Activated CD4-positive, alpha-beta memory T cell treated with anti-CD3 and anti-CD28 coated beads for 36 hours (primary cell): ENCODE results near the gene VWA7. TPM values are rescaled to one million over a fixed set of nuclear protein-coding genes. Genes with fewer than 3 reads are reported as not detected.

Source experiments
- total RNA-seq, 2 experiments: library from RNA; stranded (reverse); gene quantifications; one replicate each; pipeline ENCODE4 v1.2.3, GENCODE V29; 2021

The VWA7 gene
- total RNA-seq, 2 experiments from 2014 or later, result 2.0 to 2.1 TPM

Other genes starting within 250 kb of the VWA7 start
- not detected for gene MCCD1, start 248.4 kb downstream of the VWA7 start, total RNA-seq
- gene DDX39B, start 235.3 kb downstream of the VWA7 start, total RNA-seq, result 100 to 1,000 TPM; 538 to 547 TPM
- gene ATP6V1G2, start 230.7 kb downstream of the VWA7 start, total RNA-seq, result 1 to 10 TPM; 1.4 to 1.6 TPM
- 10 to 100 TPM; 18.5 to 21.5 TPM for gene NFKBIL1, start 229.7 kb downstream of the VWA7 start, total RNA-seq
- gene LTA, start 205.0 kb downstream of the VWA7 start, total RNA-seq, result 100 to 1,000 TPM; 696 to 733 TPM
- 100 to 1,000 TPM; 165 to 167 TPM for gene TNF, start 201.8 kb downstream of the VWA7 start, total RNA-seq
- 100 to 1,000 TPM; 161 to 164 TPM for gene LTB, start 194.9 kb downstream of the VWA7 start, total RNA-seq
- gene LST1, start 191.1 kb downstream of the VWA7 start, total RNA-seq, result 10 to 100 TPM; 15.7 to 16.9 TPM
- 10 to 100 TPM; 11.7 to 12.2 TPM for gene NCR3, start 184.3 kb downstream of the VWA7 start, total RNA-seq
- 10 to 100 TPM; 26.1 to 29.0 TPM for gene AIF1, start 162.1 kb downstream of the VWA7 start, total RNA-seq
- 100 to 1,000 TPM; 246 to 257 TPM for gene PRRC2A, start 156.6 kb downstream of the VWA7 start, total RNA-seq
- gene BAG6, start 124.7 kb downstream of the VWA7 start, total RNA-seq, result 100 to 1,000 TPM; 351 to 354 TPM
- gene APOM, start 121.4 kb downstream of the VWA7 start, total RNA-seq, result 1 to 10 TPM; 2.9 to 3.1 TPM
- 10 to 100 TPM; 15.8 to 16.9 TPM for gene C6orf47, start 116.5 kb downstream of the VWA7 start, total RNA-seq
- 10 to 100 TPM; 31.6 to 32.3 TPM for gene GPANK1, start 112.3 kb downstream of the VWA7 start, total RNA-seq
- 100 to 1,000 TPM; 227 to 234 TPM for gene CSNK2B, start 111.2 kb downstream of the VWA7 start, total RNA-seq
- gene LY6G5B, start 107.4 kb downstream of the VWA7 start, total RNA-seq, result 10 to 100 TPM in 1 of 2 experiments, 1 to 10 TPM in 1; 9.2 to 11.6 TPM
- 1 to 10 TPM; 1.4 to 1.8 TPM for gene LY6G5C, start 96.3 kb downstream of the VWA7 start, total RNA-seq
- gene ABHD16A, start 74.0 kb downstream of the VWA7 start, total RNA-seq, result 10 to 100 TPM; 29.1 to 29.6 TPM
- gene LY6G6F, start 70.5 kb downstream of the VWA7 start, total RNA-seq, result not detected
- not detected for gene LY6G6D, start 62.0 kb downstream of the VWA7 start, total RNA-seq
- not detected for gene LY6G6C, start 55.6 kb downstream of the VWA7 start, total RNA-seq
- gene MPIG6B, start 54.0 kb downstream of the VWA7 start, total RNA-seq, result not detected
- 1 to 10 TPM; 6.2 to 6.6 TPM for gene DDAH2, start 48.0 kb downstream of the VWA7 start, total RNA-seq
- 100 to 1,000 TPM; 430 to 442 TPM for gene CLIC1, start 40.8 kb downstream of the VWA7 start, total RNA-seq
- 10 to 100 TPM; 80.9 to 83.8 TPM for gene MSH5, start 37.3 kb downstream of the VWA7 start, total RNA-seq
- gene SAPCD1, start 14.7 kb downstream of the VWA7 start, total RNA-seq, result 10 to 100 TPM; 11.3 to 13.2 TPM
- gene VARS1, start 18.4 kb upstream of the VWA7 start, total RNA-seq, result 100 to 1,000 TPM; 141 to 153 TPM
- gene LSM2, start 29.6 kb upstream of the VWA7 start, total RNA-seq, result 100 to 1,000 TPM; 142 to 143 TPM
- 1 to 10 TPM; 2.0 TPM for gene HSPA1L, start 38.0 kb upstream of the VWA7 start, total RNA-seq
- gene HSPA1A, start 38.2 kb upstream of the VWA7 start, total RNA-seq, result 10 to 100 TPM; 68.5 to 69.9 TPM
- 10 to 100 TPM; 59.5 to 62.3 TPM for gene HSPA1B, start 50.4 kb upstream of the VWA7 start, total RNA-seq
- 10 to 100 TPM; 13.0 to 13.4 TPM for gene NEU1, start 85.5 kb upstream of the VWA7 start, total RNA-seq
- under 1 TPM in 1 of 2 experiments, not detected in 1; 0.17 TPM for gene SLC44A4, start 101.7 kb upstream of the VWA7 start, total RNA-seq
- gene EHMT2, start 120.4 kb upstream of the VWA7 start, total RNA-seq, result 10 to 100 TPM; 45.5 to 46.0 TPM
- 1 to 10 TPM; 1.8 to 2.0 TPM for gene ZBTB12, start 124.8 kb upstream of the VWA7 start, total RNA-seq
- 1 to 10 TPM in 1 of 2 experiments, under 1 TPM in 1; 0.97 to 1.0 TPM for gene C2, start 150.4 kb upstream of the VWA7 start, total RNA-seq
- gene CFB, start 168.8 kb upstream of the VWA7 start, total RNA-seq, result under 1 TPM; 0.76 to 0.82 TPM
- 10 to 100 TPM; 87.1 to 89.0 TPM for gene NELFE, start 181.6 kb upstream of the VWA7 start, total RNA-seq
- 100 to 1,000 TPM in 1 of 2 experiments, 10 to 100 TPM in 1; 95.7 to 101 TPM for gene SKIC2, start 181.8 kb upstream of the VWA7 start, total RNA-seq
- gene DXO, start 194.8 kb upstream of the VWA7 start, total RNA-seq, result 10 to 100 TPM; 10.8 to 12.3 TPM
- gene C4A, start 204.7 kb upstream of the VWA7 start, total RNA-seq, result 1 to 10 TPM; 4.5 to 4.8 TPM
- gene C4B, start 237.5 kb upstream of the VWA7 start, total RNA-seq, result 1 to 10 TPM; 3.1 to 5.5 TPM